K562 (cell line): ENCODE data around the gene PTOV1. TPM values are rescaled to one million over a fixed set of nuclear protein-coding genes. Genes with fewer than 3 reads are reported as not detected.

ENCODE experiments used
- C11orf30 ChIP-seq: fragments of 450-650 bp; IDR thresholded peaks from 2 replicates; pipeline ENCODE4 v1.6.1; 2016; ENCODE audit warnings: low read depth, mild to moderate bottlenecking
- CBFA2T2 ChIP-seq: fragments of 450-650 bp; conservative IDR thresholded peaks from 2 replicates; pipeline ENCODE4 v1.6.1; 2017; ENCODE audit warnings: mild to moderate bottlenecking
- CBX5 ChIP-seq: IDR thresholded peaks from 2 replicates; pipeline ENCODE4 v1.6.1; 2014; ENCODE audit warnings: low read depth, borderline replicate concordance
- GATAD2A ChIP-seq: fragments of 450-650 bp; IDR thresholded peaks from 2 replicates; pipeline ENCODE4 v1.6.1; 2017
- GTF2A2 ChIP-seq: IDR thresholded peaks from 2 replicates; pipeline ENCODE4 v1.6.1; 2016; ENCODE audit warnings: mild to moderate bottlenecking, missing genetic modification characterization, missing compliant biosample characterization
- HDAC1 ChIP-seq, 2 experiments: fragments of 450-650 bp; IDR thresholded peaks; 2 replicates each; pipeline ENCODE4 v1.6.1; 2016 to 2017; ENCODE audit warnings: inconsistent platforms in 1 of 2, mild to moderate bottlenecking in 1 of 2, moderate library complexity in 1 of 2
- HDAC8 ChIP-seq: fragments of 450-650 bp; IDR thresholded peaks from 2 replicates; pipeline ENCODE4 v1.6.1; 2016; ENCODE audit warnings: mild to moderate bottlenecking, missing genetic modification characterization, moderate library complexity, missing compliant biosample characterization
- KDM2B ChIP-seq: fragments of 250-450 bp; sonication (Bioruptor Pico); IDR thresholded peaks from 2 replicates; pipeline ENCODE4 v1.8.0; 2021; ENCODE audit warnings: mild to moderate bottlenecking, moderate library complexity
- KDM4B ChIP-seq, 2 experiments: fragments of 450-650 bp in 1 of 2; sonication (generic) in 1 of 2; IDR thresholded peaks; 2 replicates each; pipeline ENCODE4 v1.6.1; 2016 to 2017; ENCODE audit warnings: borderline replicate concordance in 2 of 2, antibody characterized with exemption in 1 of 2, low read depth in 1 of 2, mild to moderate bottlenecking in 1 of 2
- MYNN ChIP-seq, 2 experiments: sonication (generic); formaldehyde crosslinking in 1 of 2; IDR thresholded peaks; 2 replicates each; pipeline versions ENCODE4 v1.5.0 to v1.6.1; 2016 to 2020; ENCODE audit warnings: antibody characterized with exemption in 1 of 2, missing genetic modification reagents in 1 of 2
- NBN ChIP-seq: fragments of 450-650 bp; IDR thresholded peaks from 2 replicates; pipeline ENCODE4 v1.6.1; 2016; ENCODE audit warnings: low read depth, mild to moderate bottlenecking
- NCOA1 ChIP-seq: fragments of 450-650 bp; IDR thresholded peaks from 2 replicates; pipeline ENCODE4 v1.6.1; 2016; ENCODE audit warnings: low read depth
- PHF8 ChIP-seq: fragments of 200-600 bp; sonication (generic); IDR thresholded peaks from 2 replicates; pipeline ENCODE4 v1.6.1; 2012; ENCODE audit warnings: mixed run types, mild to moderate bottlenecking, inconsistent platforms, low read length, moderate library complexity, borderline replicate concordance
- RAD21 ChIP-seq, 2 experiments: fragments of 250-450 bp in 1 of 2; fragments of 450-650 bp in 1 of 2; sonication (Bioruptor Pico) in 1 of 2; formaldehyde crosslinking in 1 of 2; IDR thresholded peaks in 1 of 2; conservative IDR thresholded peaks in 1 of 2; 2 replicates each; pipeline versions ENCODE4 v1.4.0 to v1.8.0; 2020 to 2022; ENCODE audit warnings: mild to moderate bottlenecking in 2 of 2, moderate library complexity in 1 of 2
- RUNX1 ChIP-seq: sonication (generic); IDR thresholded peaks from 2 replicates; pipeline ENCODE4 v1.6.1; 2016; ENCODE audit warnings: antibody characterized with exemption, low read depth
- SAFB2 ChIP-seq: fragments of 200-400 bp; formaldehyde crosslinking; IDR thresholded peaks from 2 replicates; pipeline ENCODE4 v1.6.1; 2018; ENCODE audit warnings: borderline replicate concordance, low read length, low read depth, moderate library complexity; ENCODE audit not compliant: severe bottlenecking
- SMARCB1 ChIP-seq: IDR thresholded peaks from 2 replicates; pipeline ENCODE4 v1.6.1; 2011; ENCODE audit warnings: improper control_type of control experiment, low read depth; ENCODE audit not compliant: insufficient read length
- SREBF2 ChIP-seq: sonication (generic); formaldehyde crosslinking; IDR thresholded peaks from 2 replicates; pipeline ENCODE4 v1.4.0; 2020; ENCODE audit warnings: mild to moderate bottlenecking, missing genetic modification reagents
- STAG1 ChIP-seq: sonication (generic); formaldehyde crosslinking; IDR thresholded peaks from 2 replicates; pipeline ENCODE4 v1.5.0; 2020; ENCODE audit warnings: missing genetic modification reagents, borderline replicate concordance
- STAT5B ChIP-seq: fragments of 250-450 bp; sonication (Bioruptor Pico); IDR thresholded peaks from 2 replicates; pipeline ENCODE4 v1.8.0; 2021; ENCODE audit warnings: mild to moderate bottlenecking, inconsistent platforms
- TCF7L2 ChIP-seq: fragments of 150-350 bp; IDR thresholded peaks from 2 replicates; pipeline ENCODE4 v1.6.1; 2016; ENCODE audit warnings: low read depth, mild to moderate bottlenecking, low read length, moderate library complexity
- ZNF133 ChIP-seq: fragments of 250-450 bp; sonication (Bioruptor Pico); IDR thresholded peaks from 2 replicates; pipeline ENCODE4 v1.4.0; 2020; ENCODE audit warnings: mild to moderate bottlenecking
- ZNF263 ChIP-seq: sonication (generic); formaldehyde crosslinking; IDR thresholded peaks from 2 replicates; pipeline ENCODE4 v1.8.0; 2022; ENCODE audit warnings: mild to moderate bottlenecking, missing genetic modification reagents, borderline replicate concordance
- ZSCAN32 ChIP-seq: fragments of 450-650 bp; formaldehyde crosslinking; IDR thresholded peaks from 2 replicates; pipeline ENCODE4 v1.4.0; 2020; ENCODE audit warnings: mild to moderate bottlenecking, moderate library complexity
- polyA plus RNA-seq, 8 experiments: library from polyadenylated mRNA; depleted of rRNA in 4 of 8; stranded (reverse) in 5 of 8; unstranded in 3 of 8; fragments of >200 nt; fragmentation: Nextera tagmentation in 2 of 8; fragmentation: Illumina TruSeq in 1 of 8; extraction: Ambion mirVana in 2 of 8; extraction: Trizol in 1 of 8; gene quantifications; 2 replicates each; pipeline versions ENCODE4 v1.2.1 to v1.2.3, GENCODE V29; 2011 to 2014; ENCODE audit warnings: inconsistent platforms in 1 of 8, missing spikeins in 1 of 8
- total RNA-seq, 7 experiments: library from RNA; depleted of rRNA in 6 of 7; stranded (reverse); fragments of >200 nt in 6 of 7; fragmentation: Illumina TruSeq in 2 of 7; extraction: Trizol in 2 of 7; gene quantifications; 2 replicates each; pipeline versions ENCODE4 v1.2.1 to v1.2.3, GENCODE V29; 2011 to 2021; ENCODE audit warnings: low replicate concordance in 1 of 7
- TF ChIP-seq, protein P1 (sequence below): fragments of 250-450 bp; sonication (Bioruptor Pico); IDR thresholded peaks from 2 replicates; pipeline ENCODE4 v1.4.0; 2020; ENCODE audit warnings: borderline replicate concordance
- TF ChIP-seq, protein P2 (sequence below), 2 experiments: fragments of 200-800 bp in 1 of 2; sonication (Bioruptor generic) in 1 of 2; sonication (generic) in 1 of 2; formaldehyde crosslinking in 1 of 2; IDR thresholded peaks in 1 of 2; conservative IDR thresholded peaks in 1 of 2; 2 replicates each; pipeline versions ENCODE4 v1.5.0 to v1.6.1; 2016 to 2020; ENCODE audit warnings: missing compliant biosample characterization in 1 of 2, missing genetic modification characterization in 1 of 2, missing genetic modification reagents in 1 of 2

PTOV1 gene
- total and polyA plus RNA-seq, 9 of the 15 experiments (the other 6 are each of a cell fraction or from before 2014, with no cell fraction given), result 4.9 to 169 (median 43.5) TPM

DNA sequence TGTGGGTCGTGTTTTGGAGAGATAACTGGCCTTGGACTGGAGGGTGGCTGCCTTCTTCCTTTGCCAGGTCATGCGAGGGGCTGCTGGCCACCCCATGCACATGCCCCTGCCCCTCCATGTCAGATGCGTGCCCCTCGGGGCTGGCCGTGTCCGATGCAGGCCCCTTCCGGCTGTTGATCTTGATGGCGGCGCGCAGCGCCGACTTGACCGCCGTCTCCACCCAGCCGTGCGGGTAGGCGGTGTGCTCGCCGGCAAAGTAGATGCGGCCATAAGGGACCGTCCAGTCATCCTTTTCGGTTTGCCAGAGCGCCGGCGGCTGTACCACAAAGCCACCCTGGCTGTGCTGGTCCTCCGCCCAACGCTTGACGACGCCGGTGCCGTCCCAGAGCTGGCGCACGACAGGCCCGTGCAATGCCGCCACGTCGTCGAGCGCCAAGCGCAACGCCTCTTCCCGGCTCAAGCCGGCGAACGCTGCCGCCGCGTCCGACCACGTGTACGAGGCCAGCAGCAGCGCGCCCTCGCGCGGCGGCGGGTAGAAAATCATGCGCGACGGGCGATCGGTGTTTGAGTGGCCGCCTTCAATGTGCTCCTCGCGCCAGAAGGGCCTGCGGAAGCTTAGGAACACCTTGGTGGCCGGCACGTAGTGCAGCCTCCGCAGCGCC is 38.9 kb downstream of the PTOV1 start (continued):
- no peak; the same call in 1 of the 2 replicates for TF ChIP-seq NCOA1
- TF ChIP-seq ZSCAN32 (CRISPR knock-in tag), result no peak
- no peak for TF ChIP-seq GTF2A2 (tag)
- TF ChIP-seq PHF8, result peak; percentile 27; the same call in 1 of the 2 replicates
- TF ChIP-seq RAD21 (CRISPR knock-in tag; conservative IDR thresholded peaks at IDR 0.05 in 1 of 2, IDR thresholded peaks at IDR 0.05 in 1 of 2), result peak; percentile 32 to 70; a peak in 3 of 4 replicates
- TF ChIP-seq STAT5B (CRISPR knock-in tag), result no peak
- TF ChIP-seq MYNN (IDR thresholded peaks at IDR 0.05), result 0 out of 2 replicates have a peak, but pooled peaks have one; percentile 6
- TF ChIP-seq MYNN (CRISPR knock-in tag; IDR thresholded peaks at IDR 0.05), result no peak
- no peak for TF ChIP-seq CBFA2T2
- TF ChIP-seq ZNF133, result no peak
- TF ChIP-seq STAG1 (CRISPR knock-in tag), result peak; percentile 87
- TF ChIP-seq SAFB2, result no peak
- peak; percentile 91 for TF ChIP-seq ZNF263 (CRISPR knock-in tag)
- TF ChIP-seq KDM2B (CRISPR knock-in tag), result peak; percentile 99
- TF ChIP-seq NBN, result peak; percentile 90
- peak; percentile 35; the same call in 1 of the 2 replicates for TF ChIP-seq SREBF2 (CRISPR knock-in tag)
- peak in 1 of 2 experiments; percentile 50; a peak in 1 of 4 replicates for TF ChIP-seq KDM4B (IDR thresholded peaks at IDR 0.05; ENCODE audit: borderline replicate concordance in 2 of 2, low read depth in 1 of 2)
- TF ChIP-seq C11orf30, result no peak
- TF ChIP-seq, protein P1, sequence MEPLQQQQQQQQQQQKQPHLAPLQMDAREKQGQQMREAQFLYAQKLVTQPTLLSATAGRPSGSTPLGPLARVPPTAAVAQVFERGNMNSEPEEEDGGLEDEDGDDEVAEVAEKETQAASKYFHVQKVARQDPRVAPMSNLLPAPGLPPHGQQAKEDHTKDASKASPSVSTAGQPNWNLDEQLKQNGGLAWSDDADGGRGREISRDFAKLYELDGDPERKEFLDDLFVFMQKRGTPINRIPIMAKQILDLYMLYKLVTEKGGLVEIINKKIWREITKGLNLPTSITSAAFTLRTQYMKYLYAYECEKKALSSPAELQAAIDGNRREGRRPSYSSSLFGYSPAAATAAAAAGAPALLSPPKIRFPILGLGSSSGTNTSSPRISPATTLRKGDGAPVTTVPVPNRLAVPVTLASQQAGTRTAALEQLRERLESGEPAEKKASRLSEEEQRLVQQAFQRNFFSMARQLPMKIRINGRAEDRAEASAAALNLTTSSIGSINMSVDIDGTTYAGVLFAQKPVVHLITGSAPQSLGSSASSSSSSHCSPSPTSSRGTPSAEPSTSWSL (CRISPR knock-in tag), result no peak
- TF ChIP-seq TCF7L2, result no peak
- TF ChIP-seq SMARCB1, result no peak
- TF ChIP-seq GATAD2A, result peak; percentile 71; the same call in 1 of the 2 replicates
- peak; percentile 79 for TF ChIP-seq HDAC8 (tag)
- TF ChIP-seq, protein P2, sequence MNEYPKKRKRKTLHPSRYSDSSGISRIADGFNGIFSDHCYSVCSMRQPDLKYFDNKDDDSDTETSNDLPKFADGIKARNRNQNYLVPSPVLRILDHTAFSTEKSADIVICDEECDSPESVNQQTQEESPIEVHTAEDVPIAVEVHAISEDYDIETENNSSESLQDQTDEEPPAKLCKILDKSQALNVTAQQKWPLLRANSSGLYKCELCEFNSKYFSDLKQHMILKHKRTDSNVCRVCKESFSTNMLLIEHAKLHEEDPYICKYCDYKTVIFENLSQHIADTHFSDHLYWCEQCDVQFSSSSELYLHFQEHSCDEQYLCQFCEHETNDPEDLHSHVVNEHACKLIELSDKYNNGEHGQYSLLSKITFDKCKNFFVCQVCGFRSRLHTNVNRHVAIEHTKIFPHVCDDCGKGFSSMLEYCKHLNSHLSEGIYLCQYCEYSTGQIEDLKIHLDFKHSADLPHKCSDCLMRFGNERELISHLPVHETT (CRISPR knock-in tag; conservative IDR thresholded peaks at IDR 0.05 in 1 of 2, IDR thresholded peaks at IDR 0.05 in 1 of 2), result peak in 1 of 2 experiments; percentile 74; a peak in 1 of 4 replicates
- TF ChIP-seq RUNX1, result peak; percentile 56; the same call in 1 of the 2 replicates
- peak in 1 of 2 experiments; percentile 97; a peak in 2 of 4 replicates for TF ChIP-seq HDAC1 (IDR thresholded peaks at IDR 0.05)
- TF ChIP-seq CBX5, result peak; percentile 60; the same call in 1 of the 2 replicates
